OCI-LY1 (cell line): ENCODE measurements around the gene VSIG4.

Source experiments
- H2AFZ ChIP-seq: fragments of 200-600 bp; sonication (generic), shearing (Covaris generic); 2 replicates; pipeline ENCODE4 v1.6.0; 2014; ENCODE audit warnings: antibody characterized with exemption, mild to moderate bottlenecking, low read length
- H3F3A ChIP-seq: fragments of 200-600 bp; sonication (generic), shearing (Covaris generic); 2 replicates; pipeline ENCODE4 v1.6.0; 2014; ENCODE audit warnings: mild to moderate bottlenecking, antibody characterized with exemption, low read length, moderate library complexity; ENCODE audit not compliant: insufficient read depth
- H3K27ac ChIP-seq: fragments of 200-600 bp; sonication (generic); 2 replicates; pipeline ENCODE4 v1.5.1; 2014; ENCODE audit warnings: low read length, mixed run types, mild to moderate bottlenecking, low read depth; ENCODE audit not compliant: poor library complexity, severe bottlenecking
- H3K27me3 ChIP-seq: fragments of 200-600 bp; sonication (generic); 2 replicates; pipeline ENCODE4 v1.6.0; 2014; ENCODE audit warnings: antibody characterized with exemption, mild to moderate bottlenecking, low read length, moderate library complexity; ENCODE audit not compliant: insufficient read depth
- H3K36me3 ChIP-seq: fragments of 200-600 bp; sonication (generic); 2 replicates; pipeline ENCODE4 v1.6.1; 2014; ENCODE audit warnings: mild to moderate bottlenecking, antibody characterized with exemption, low read length, moderate library complexity, mixed read lengths; ENCODE audit not compliant: insufficient read depth
- H3K4me1 ChIP-seq: fragments of 200-600 bp; sonication (generic); 2 replicates; pipeline ENCODE4 v1.5.1; 2014; ENCODE audit warnings: mild to moderate bottlenecking, low read length, moderate library complexity; ENCODE audit not compliant: insufficient read depth, severe bottlenecking
- H3K4me2 ChIP-seq: fragments of 200-600 bp; sonication (generic), shearing (Covaris generic); 2 replicates; pipeline ENCODE4 v1.6.1; 2014; ENCODE audit warnings: low read length
- H3K4me3 ChIP-seq: fragments of 200-600 bp; sonication (generic); 2 replicates; pipeline ENCODE4 v1.5.1; 2014; ENCODE audit warnings: low read length, low read depth, mild to moderate bottlenecking, mixed read lengths; ENCODE audit not compliant: poor library complexity, severe bottlenecking
- H3K79me2 ChIP-seq: fragments of 200-600 bp; shearing (Covaris generic); 2 replicates; pipeline ENCODE4 v1.6.1; 2016; ENCODE audit warnings: mixed run types, low read length, mixed read lengths; ENCODE audit not compliant: insufficient read depth
- H3K9ac ChIP-seq: fragments of 200-600 bp; sonication (generic), shearing (Covaris generic); 2 replicates; pipeline ENCODE4 v1.6.1; 2014; ENCODE audit warnings: mild to moderate bottlenecking, low read length, mixed read lengths
- H3K9me2 ChIP-seq: fragments of 200-600 bp; sonication (generic), shearing (Covaris generic); 2 replicates; pipeline ENCODE4 v1.6.1; 2014; ENCODE audit warnings: low read depth, mild to moderate bottlenecking, low read length, mixed read lengths
- H3K9me3 ChIP-seq: fragments of 200-600 bp; shearing (Covaris generic); 2 replicates; pipeline ENCODE4 v1.6.1; 2014; ENCODE audit warnings: low read length, mixed read lengths
- H4K20me1 ChIP-seq: fragments of 200-600 bp; sonication (generic), shearing (Covaris generic); 2 replicates; pipeline ENCODE4 v1.6.0; 2016; ENCODE audit warnings: mild to moderate bottlenecking, low read length; ENCODE audit not compliant: insufficient read depth
- CTCF ChIP-seq: fragments of 200-600 bp; sonication (generic), shearing (Covaris generic); IDR thresholded peaks from 2 replicates; pipeline ENCODE4 v1.5.1; 2017; ENCODE audit warnings: mild to moderate bottlenecking, antibody characterized with exemption, low read length, moderate library complexity, mixed read lengths
- EZH2 ChIP-seq: fragments of 200-600 bp; sonication (generic), shearing (Covaris generic); IDR thresholded peaks from 2 replicates; pipeline ENCODE4 v1.8.0; 2017; ENCODE audit warnings: borderline replicate concordance, mixed run types, mild to moderate bottlenecking, antibody characterized with exemption, low read length, moderate library complexity, mixed read lengths

VSIG4 gene

DNA sequence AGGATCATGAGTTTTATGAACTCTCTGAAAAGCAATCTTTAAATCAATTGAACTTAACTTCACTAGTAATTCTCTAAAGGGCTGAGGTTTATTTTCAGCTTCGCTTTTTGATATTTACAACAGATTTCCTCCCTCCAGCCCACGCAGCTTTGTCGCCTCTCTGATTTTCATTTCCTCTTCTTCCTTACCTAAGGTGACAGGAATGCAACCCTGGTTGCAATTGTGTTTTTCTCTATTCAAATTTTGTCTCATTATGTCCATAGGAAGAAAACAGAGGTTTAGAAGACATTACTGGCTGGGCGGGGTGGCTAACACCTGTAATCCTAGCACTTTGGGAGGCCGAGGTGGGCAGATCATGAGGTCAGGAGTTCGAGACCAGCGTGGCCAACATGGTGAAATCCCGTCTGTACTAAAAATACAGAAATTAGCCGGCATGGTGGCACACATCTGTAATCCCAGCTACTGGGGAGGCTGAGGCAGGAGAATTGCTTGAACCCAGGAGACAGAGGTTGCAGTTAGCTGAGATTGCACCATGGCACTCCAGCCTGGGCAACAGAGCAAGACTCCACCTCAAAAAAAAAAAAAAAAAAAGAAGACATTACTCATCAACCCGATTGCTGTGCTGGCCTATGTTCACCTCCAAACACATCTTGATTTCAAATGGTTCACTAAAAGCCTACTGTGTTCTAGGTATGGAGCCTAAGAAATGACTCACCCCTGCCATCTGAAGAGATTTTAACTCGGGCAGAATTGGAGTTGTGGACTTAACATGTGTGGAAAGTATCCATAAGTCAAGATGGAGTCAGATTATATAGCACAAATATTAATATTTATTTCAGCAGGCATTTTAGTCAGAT is 36.8 kb downstream of the VSIG4 start:
- Histone ChIP-seq H3K9me3 (no peaks in the 10 kb centered on the region), H3K4me3 (no peak overlapping the region), H3K4me1 (peaks cover 43% of the 10 kb centered on the region), H3K9me2 (no peaks in the 10 kb centered on the region), H3K4me2 (no peak overlapping the region), H3F3A (no peaks in the 10 kb centered on the region), H3K9ac (no peak overlapping the region), H3K27ac (peak overlapping the region; percentile 83), H3K27me3 (no peaks in the 10 kb centered on the region), H2AFZ (no peak overlapping the region), H4K20me1 (no peaks in the 10 kb centered on the region), H3K79me2 (no peaks in the 10 kb centered on the region), H3K36me3 (no peaks in the 10 kb centered on the region)
- TF ChIP-seq CTCF: no peak
- TF ChIP-seq EZH2: no peak

GRCh38 chrX:66001596-66001995 is 38.3 kb downstream of the VSIG4 start:
- H2AFZ ChIP-seq: no peak overlapping the region
- H3K36me3 ChIP-seq: no peaks in the 10 kb centered on the region
- no peak for TF ChIP-seq EZH2
- TF ChIP-seq CTCF: no peak
- no peaks in the 10 kb centered on the region for H3K9me3 ChIP-seq
- no peaks in the 10 kb centered on the region for H3K27me3 ChIP-seq
- H3F3A ChIP-seq: no peaks in the 10 kb centered on the region
- H3K4me3 ChIP-seq: no peak overlapping the region
- peak overlapping the region; percentile 41; the same call in 1 of the 2 replicates for H3K4me2 ChIP-seq
- peaks cover 43% of the 10 kb centered on the region for H3K4me1 ChIP-seq
- H3K27ac ChIP-seq: peak overlapping the region; percentile 83
- H3K79me2 ChIP-seq: no peaks in the 10 kb centered on the region
- no peaks in the 10 kb centered on the region for H4K20me1 ChIP-seq
- no peak overlapping the region; the same call in 1 of the 2 replicates for H3K9ac ChIP-seq
- H3K9me2 ChIP-seq: no peaks in the 10 kb centered on the region

- TF ChIP-seq EZH2: no peak
- no peak for TF ChIP-seq CTCF
- Histone ChIP-seq H3K27ac (peak overlapping the region; percentile 83), H3K9ac (no peak overlapping the region)
Observed at GRCh38 chrX:66000628-66001272, 39.1 kb downstream of the VSIG4 start.

More at GRCh38 chrX:66000628-66001272, 39.1 kb downstream of the VSIG4 start:
- Histone ChIP-seq H3K4me3 (no peak overlapping the region), H2AFZ (no peak overlapping the region), H3K4me1 (peaks cover 42% of the 10 kb centered on the region), H3K27me3 (no peaks in the 10 kb centered on the region), H3K36me3 (no peaks in the 10 kb centered on the region), H3K4me2 (peak overlapping the region; percentile 41; the same call in 1 of the 2 replicates), H4K20me1 (no peaks in the 10 kb centered on the region), H3K9me3 (no peaks in the 10 kb centered on the region), H3K9me2 (no peaks in the 10 kb centered on the region), H3K79me2 (no peaks in the 10 kb centered on the region), H3F3A (no peaks in the 10 kb centered on the region)
